ENCODE results near the gene AVPI1.
"Not testable (repeated sequence)": the region's sequence is repeated elsewhere in the genome, so short reads cannot be mapped to it uniquely, and the experiment has no call there.

Gene AVPI1

GRCh38 chr10:97640174-97640867, 46.7 kb downstream of the AVPI1 start, which contains the start of gene PI4K2A:
Gene PI4K2A (plus strand): TSS chr10:97640671. CDS start chr10:97640743, 72 bp downstream.
- DNase-seq, result peak; percentile 96

- DNase-seq, result not testable (repeated sequence)
Observed at GRCh38 chr10:97639090-97639489, 48.0 kb downstream of the AVPI1 start.

- no peak for DNase-seq
Observed at GRCh38 chr10:97635577-97635976, 51.5 kb downstream of the AVPI1 start.

- no peak for DNase-seq
Observed at GRCh38 chr10:97633921-97634320, 53.1 kb downstream of the AVPI1 start.

GRCh38 chr10:97632949-97633884, 53.8 kb downstream of the AVPI1 start, which contains the start of gene MORN4:
Gene MORN4 (minus strand): TSS chr10:97633500. CDS start chr10:97619653, 13,847 bp downstream.
- DNase-seq, result peak; percentile 57

- DNase-seq, result no peak
Observed at GRCh38 chr10:97631098-97631497, 55.9 kb downstream of the AVPI1 start.

- DNase-seq, result no peak
Observed at GRCh38 chr10:97629289-97629688, 57.8 kb downstream of the AVPI1 start.

GRCh38 chr10:97628228-97628627, 58.8 kb downstream of the AVPI1 start:
- no peak for DNase-seq

GRCh38 chr10:97627731-97628130, 59.3 kb downstream of the AVPI1 start:
- DNase-seq, result no peak
